Liver (tissue), 3 donors: ENCODE results near the gene ARNT2.
"Not testable (repeated sequence)": the region's sequence is repeated elsewhere in the genome, so short reads cannot be mapped to it uniquely, and the experiment has no call there.

Experiments used
- ATF3 ChIP-seq: IDR thresholded peaks from 2 replicates; pipeline ENCODE4 v1.6.1; 2016; ENCODE audit warnings: antibody characterized with exemption
- CTCF ChIP-seq: fragments of 150-350 bp; IDR thresholded peaks from 2 replicates; pipeline ENCODE4 v1.5.1; 2017; ENCODE audit warnings: improper control_type of control experiment, low read depth, low read length; ENCODE audit not compliant: missing input control
- FOXA2 ChIP-seq: IDR thresholded peaks from 2 replicates; pipeline ENCODE4 v1.6.1; 2016; ENCODE audit warnings: antibody characterized with exemption
- JUND ChIP-seq, 2 donors: IDR thresholded peaks; 2 replicates each; pipeline ENCODE4 v1.6.1; 2016; ENCODE audit warnings: antibody characterized with exemption in 2 of 2
- MAX ChIP-seq: IDR thresholded peaks from 2 replicates; pipeline ENCODE4 v1.6.1; 2016; ENCODE audit warnings: antibody characterized with exemption
- RAD21 ChIP-seq, 2 donors: IDR thresholded peaks; 2 replicates each; pipeline ENCODE4 v1.6.1; 2016; ENCODE audit warnings: antibody characterized with exemption in 2 of 2, mild to moderate bottlenecking in 2 of 2
- REST ChIP-seq: IDR thresholded peaks from 2 replicates; pipeline ENCODE4 v1.6.1; 2016; ENCODE audit warnings: antibody characterized with exemption, mild to moderate bottlenecking
- donor health status: healthy.
- donor health status: healthy.

GRCh38 chr15:80390942-80391341, 13.2 kb upstream of the ARNT2 start:
- TF ChIP-seq CTCF; RAD21 (IDR thresholded peaks at IDR 0.05); FOXA2; MAX; JUND (IDR thresholded peaks at IDR 0.05); REST; ATF3: not testable (repeated sequence)
